ENCODE results near the gene SORBS2. TPM values are rescaled to one million over a fixed set of nuclear protein-coding genes. Genes with fewer than 3 reads are reported as not detected.
A peak's percentile ranks its signal among the peaks of the same experiment; 100 is the strongest.

SORBS2 gene
- total RNA-seq, 2 experiments from 2014 or later: not detected

- DNase-seq: no peak
- Mint-ChIP-seq H3K4me3 (no peak overlapping the region), H3K27me3 (ENCODE audit: low read depth) (peaks cover 7% of the 10 kb centered on the region), H3K9me3 (no peaks in the 10 kb centered on the region), H3K36me3 (ENCODE audit: low read depth) (no peaks in the 10 kb centered on the region), H3K27ac (no peak overlapping the region), H3K4me1 (ENCODE audit: low read depth) (no peaks in the 10 kb centered on the region)
- intact Hi-C loops (cut with micrococcal nuclease): no loop called here
- CTCF ChIA-PET: no interaction called here
Measured at GRCh38 chr4:185744946-185745345, 67.0 kb downstream of the SORBS2 start.

GRCh38 chr4:185744488-185744862 is 67.5 kb downstream of the SORBS2 start:
- no peaks in the 10 kb centered on the region for H3K4me1 Mint-ChIP-seq (ENCODE audit: low read depth)
- peaks cover 6% of the 10 kb centered on the region for H3K27me3 Mint-ChIP-seq (ENCODE audit: low read depth)
- CTCF ChIA-PET: no interaction called here
- H3K4me3 Mint-ChIP-seq: no peak overlapping the region
- no peak overlapping the region for H3K27ac Mint-ChIP-seq
- intact Hi-C loops (cut with micrococcal nuclease): no loop called here
- no peaks in the 10 kb centered on the region for H3K9me3 Mint-ChIP-seq
- DNase-seq: no peak
- no peaks in the 10 kb centered on the region for H3K36me3 Mint-ChIP-seq (ENCODE audit: low read depth)

GRCh38 chr4:185743722-185744487 is 68.1 kb downstream of the SORBS2 start:
- DNase-seq: no peak
- CTCF ChIA-PET: no interaction called here
- H3K36me3 Mint-ChIP-seq (ENCODE audit: low read depth): no peaks in the 10 kb centered on the region
- peaks cover 3% of the 10 kb centered on the region for H3K27me3 Mint-ChIP-seq (ENCODE audit: low read depth)
- no peak overlapping the region for H3K27ac Mint-ChIP-seq
- no peak overlapping the region for H3K4me3 Mint-ChIP-seq
- H3K9me3 Mint-ChIP-seq: no peaks in the 10 kb centered on the region
- H3K4me1 Mint-ChIP-seq (ENCODE audit: low read depth): no peaks in the 10 kb centered on the region
- intact Hi-C loops (cut with micrococcal nuclease): no loop called here

GRCh38 chr4:185742766-185743165 is 69.2 kb downstream of the SORBS2 start:
- DNase-seq: no peak
- Mint-ChIP-seq H3K4me3 (no peak overlapping the region), H3K9me3 (no peaks in the 10 kb centered on the region), H3K27me3 (ENCODE audit: low read depth) (peaks cover 3% of the 10 kb centered on the region), H3K4me1 (ENCODE audit: low read depth) (no peaks in the 10 kb centered on the region), H3K27ac (no peak overlapping the region), H3K36me3 (ENCODE audit: low read depth) (no peaks in the 10 kb centered on the region)
- CTCF ChIA-PET: no interaction called here
- intact Hi-C loops (cut with micrococcal nuclease): no loop called here

GRCh38 chr4:185741795-185742194 is 70.2 kb downstream of the SORBS2 start:
- CTCF ChIA-PET: no interaction called here
- no peaks in the 10 kb centered on the region for H3K4me1 Mint-ChIP-seq (ENCODE audit: low read depth)
- peak overlapping the region; percentile 62 for H3K27ac Mint-ChIP-seq
- intact Hi-C loops (cut with micrococcal nuclease): no loop called here
- H3K27me3 Mint-ChIP-seq (ENCODE audit: low read depth): peaks cover 3% of the 10 kb centered on the region
- H3K36me3 Mint-ChIP-seq (ENCODE audit: low read depth): no peaks in the 10 kb centered on the region
- H3K4me3 Mint-ChIP-seq: no peak overlapping the region
- no peaks in the 10 kb centered on the region for H3K9me3 Mint-ChIP-seq
- DNase-seq: no peak

- intact Hi-C loops (cut with micrococcal nuclease): no loop called here
Measured at GRCh38 chr4:185740471-185740873, 71.5 kb downstream of the SORBS2 start.

GRCh38 chr4:185738820-185739219 is 73.2 kb downstream of the SORBS2 start:
- DNase-seq: no peak
- H3K4me3 Mint-ChIP-seq: no peak overlapping the region
- H3K27ac Mint-ChIP-seq: no peak overlapping the region
- H3K27me3 Mint-ChIP-seq (ENCODE audit: low read depth): peaks cover 13% of the 10 kb centered on the region
- CTCF ChIA-PET: interaction anchor here (0.6 to 0.8 kb wide), 2 partner anchors 10 to 398 kb away, joined by 3 read pairs; no protein-coding TSS in a partner anchor
- intact Hi-C loops (cut with micrococcal nuclease): no loop called here
- H3K4me1 Mint-ChIP-seq (ENCODE audit: low read depth): no peaks in the 10 kb centered on the region
- no peaks in the 10 kb centered on the region for H3K36me3 Mint-ChIP-seq (ENCODE audit: low read depth)
- H3K9me3 Mint-ChIP-seq: no peaks in the 10 kb centered on the region

More at GRCh38 chr4:185740471-185740873, 71.5 kb downstream of the SORBS2 start:
- no peaks in the 10 kb centered on the region for H3K4me1 Mint-ChIP-seq (ENCODE audit: low read depth)
- no peak overlapping the region for H3K4me3 Mint-ChIP-seq
- CTCF ChIA-PET: no interaction called here
- peaks cover 4% of the 10 kb centered on the region for H3K27me3 Mint-ChIP-seq (ENCODE audit: low read depth)
- H3K27ac Mint-ChIP-seq: no peak overlapping the region
- no peaks in the 10 kb centered on the region for H3K9me3 Mint-ChIP-seq
- DNase-seq: no peak
- H3K36me3 Mint-ChIP-seq (ENCODE audit: low read depth): no peaks in the 10 kb centered on the region

- Mint-ChIP-seq H3K4me3 (no peak overlapping the region), H3K4me1 (ENCODE audit: low read depth) (no peaks in the 10 kb centered on the region), H3K36me3 (ENCODE audit: low read depth) (no peaks in the 10 kb centered on the region), H3K27ac (no peak overlapping the region), H3K9me3 (no peaks in the 10 kb centered on the region), H3K27me3 (ENCODE audit: low read depth) (peaks cover 21% of the 10 kb centered on the region)
- no peak for DNase-seq
- CTCF ChIA-PET: no interaction called here
- intact Hi-C loops (cut with micrococcal nuclease): no loop called here
Measured at GRCh38 chr4:185738038-185738552, 73.9 kb downstream of the SORBS2 start.

- CTCF ChIA-PET: no interaction called here
- no peaks in the 10 kb centered on the region for H3K9me3 Mint-ChIP-seq
- no peak for DNase-seq
- no peaks in the 10 kb centered on the region for H3K4me1 Mint-ChIP-seq (ENCODE audit: low read depth)
- H3K27ac Mint-ChIP-seq: no peak overlapping the region
- intact Hi-C loops (cut with micrococcal nuclease): no loop called here
- H3K27me3 Mint-ChIP-seq (ENCODE audit: low read depth): peaks cover 25% of the 10 kb centered on the region
- H3K4me3 Mint-ChIP-seq: no peak overlapping the region
- H3K36me3 Mint-ChIP-seq (ENCODE audit: low read depth): no peaks in the 10 kb centered on the region
Measured at GRCh38 chr4:185737489-185738037, 74.4 kb downstream of the SORBS2 start.

GRCh38 chr4:185736882-185737281 is 75.1 kb downstream of the SORBS2 start:
- Mint-ChIP-seq H3K27me3 (ENCODE audit: low read depth) (peaks cover 27% of the 10 kb centered on the region), H3K27ac (no peak overlapping the region), H3K4me1 (ENCODE audit: low read depth) (no peaks in the 10 kb centered on the region), H3K4me3 (no peak overlapping the region), H3K9me3 (no peaks in the 10 kb centered on the region), H3K36me3 (ENCODE audit: low read depth) (no peaks in the 10 kb centered on the region)
- CTCF ChIA-PET: no interaction called here
- DNase-seq: no peak
- intact Hi-C loops (cut with micrococcal nuclease): no loop called here

- Mint-ChIP-seq H3K4me3 (no peak overlapping the region), H3K27ac (no peak overlapping the region), H3K36me3 (ENCODE audit: low read depth) (no peaks in the 10 kb centered on the region), H3K9me3 (no peaks in the 10 kb centered on the region), H3K27me3 (ENCODE audit: low read depth) (peaks cover 27% of the 10 kb centered on the region), H3K4me1 (ENCODE audit: low read depth) (no peaks in the 10 kb centered on the region)
- CTCF ChIA-PET: interaction anchor here (0.6 kb wide), 1 partner anchor 135 kb away, joined by 3 read pairs; no protein-coding TSS in a partner anchor
- DNase-seq: no peak
- intact Hi-C loops (cut with micrococcal nuclease): no loop called here
Measured at GRCh38 chr4:185735866-185736400, 76.1 kb downstream of the SORBS2 start.

GRCh38 chr4:185734930-185735329 is 77.1 kb downstream of the SORBS2 start:
- Mint-ChIP-seq H3K9me3 (no peaks in the 10 kb centered on the region), H3K4me1 (ENCODE audit: low read depth) (no peaks in the 10 kb centered on the region), H3K27ac (no peak overlapping the region), H3K36me3 (ENCODE audit: low read depth) (no peaks in the 10 kb centered on the region), H3K4me3 (no peak overlapping the region), H3K27me3 (ENCODE audit: low read depth) (peaks cover 27% of the 10 kb centered on the region)
- CTCF ChIA-PET: no interaction called here
- intact Hi-C loops (cut with micrococcal nuclease): no loop called here
- DNase-seq: no peak

- Mint-ChIP-seq H3K4me3 (no peak overlapping the region), H3K27me3 (ENCODE audit: low read depth) (peaks cover 28% of the 10 kb centered on the region), H3K4me1 (ENCODE audit: low read depth) (no peaks in the 10 kb centered on the region), H3K27ac (no peak overlapping the region), H3K36me3 (ENCODE audit: low read depth) (no peaks in the 10 kb centered on the region), H3K9me3 (no peaks in the 10 kb centered on the region)
- DNase-seq: no peak
- intact Hi-C loops (cut with micrococcal nuclease): no loop called here
- CTCF ChIA-PET: no interaction called here
Measured at GRCh38 chr4:185734214-185734613, 77.8 kb downstream of the SORBS2 start.
